Uterus (tissue), 4 donors: ENCODE measurements around the gene PTS. TPM values are rescaled to one million over a fixed set of nuclear protein-coding genes. Genes with fewer than 3 reads are reported as not detected.

Experiments
- DNase-seq, 2 donors: peaks; one replicate each; pipeline ENCODE4 v3.0.0-alpha.2; 2019 to 2020
- H3K27ac ChIP-seq, 2 donors: fragments of 200-600 bp; sonication (generic); 1 replicate in 1 of 2; 2 replicates in 1 of 2; pipeline ENCODE4 v1.5.1; 2016 to 2018
- H3K27me3 ChIP-seq, 2 donors: fragments of 200-600 bp; sonication (generic); one replicate each; pipeline ENCODE4 v1.5.1; 2018 to 2019; ENCODE audit warnings: control low read depth in 1 of 2
- H3K36me3 ChIP-seq, 2 donors: fragments of 200-600 bp; sonication (generic); one replicate each; pipeline ENCODE4 v1.5.1; 2019; ENCODE audit warnings: control low read depth in 1 of 2
- H3K4me1 ChIP-seq, 2 donors: fragments of 200-600 bp; sonication (generic); one replicate each; pipeline ENCODE4 v1.5.1; 2018 to 2019; ENCODE audit warnings: control low read depth in 1 of 2
- H3K4me3 ChIP-seq, 2 donors: fragments of 200-600 bp; sonication (generic); 1 replicate in 1 of 2; 2 replicates in 1 of 2; pipeline ENCODE4 v1.5.1; 2018 to 2019; ENCODE audit warnings: mild to moderate bottlenecking in 1 of 2
- H3K9me3 ChIP-seq, 2 donors: fragments of 200-600 bp; sonication (generic); one replicate each; pipeline ENCODE4 v1.5.1; 2019; ENCODE audit warnings: control low read depth in 1 of 2
- POLR2A ChIP-seq, 2 donors: fragments of 450-650 bp; IDR thresholded peaks; one replicate each; pipeline ENCODE4 v1.6.1; 2016; ENCODE audit warnings: antibody characterized with exemption in 2 of 2, mild to moderate bottlenecking in 1 of 2, moderate library complexity in 1 of 2
- intact Hi-C: fragments of 100-400 bp; cut with DNase I; formaldehyde crosslinking; loops from one replicate; pipeline ENCODE4 v1.15.1; 2023; ENCODE audit warnings: low total_unique reads
- total RNA-seq, 4 donors: library from RNA; depleted of rRNA in 3 of 4; stranded (reverse); fragments of >200 nt in 3 of 4; gene quantifications; one replicate each; pipeline versions ENCODE4 v1.1.0 to v1.2.4, GENCODE V29; 2014 to 2023
- TF ChIP-seq, protein P1 (sequence below), 4 experiments: fragments of 200-600 bp in 2 of 4; fragments of 450-650 bp in 2 of 4; sonication (generic) in 2 of 4; IDR thresholded peaks; one replicate each; pipeline ENCODE4 v1.5.1; 2016 to 2019; ENCODE audit warnings: antibody characterized with exemption in 4 of 4, mild to moderate bottlenecking in 2 of 4, moderate library complexity in 1 of 4
- donor health status: DM: yes; HTN: yes; CAD: no.

The PTS gene
- total RNA-seq, 4 donors from 2014 or later = 15.9 to 43.5 (median 35.4) TPM

DNA sequence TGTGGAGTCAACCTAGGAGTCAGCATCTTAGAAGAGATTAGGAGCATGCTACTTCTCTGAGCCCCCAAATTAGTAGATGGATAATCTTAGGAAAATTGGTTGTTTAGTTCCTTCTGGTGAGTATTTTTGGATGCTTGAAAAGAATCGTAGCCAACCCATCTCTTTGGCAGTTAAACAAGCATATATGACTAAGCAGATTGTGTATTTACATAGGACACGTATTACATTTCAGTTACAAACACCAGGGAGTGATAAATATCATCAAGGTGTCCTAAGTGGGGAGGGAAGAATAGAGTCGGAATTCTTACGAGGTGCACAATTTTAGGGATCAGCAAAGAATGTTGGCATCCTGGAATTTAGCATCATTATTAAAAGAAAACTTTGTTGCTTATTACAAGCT is 21.0 kb downstream of the PTS start:
- DNase-seq = no peak
- H3K27me3 ChIP-seq = no peaks in the 10 kb centered on the region
- H3K36me3 ChIP-seq = no peaks in the 10 kb centered on the region
- no peak for TF ChIP-seq POLR2A (IDR thresholded peaks at IDR 0.05)
- TF ChIP-seq, protein P1, sequence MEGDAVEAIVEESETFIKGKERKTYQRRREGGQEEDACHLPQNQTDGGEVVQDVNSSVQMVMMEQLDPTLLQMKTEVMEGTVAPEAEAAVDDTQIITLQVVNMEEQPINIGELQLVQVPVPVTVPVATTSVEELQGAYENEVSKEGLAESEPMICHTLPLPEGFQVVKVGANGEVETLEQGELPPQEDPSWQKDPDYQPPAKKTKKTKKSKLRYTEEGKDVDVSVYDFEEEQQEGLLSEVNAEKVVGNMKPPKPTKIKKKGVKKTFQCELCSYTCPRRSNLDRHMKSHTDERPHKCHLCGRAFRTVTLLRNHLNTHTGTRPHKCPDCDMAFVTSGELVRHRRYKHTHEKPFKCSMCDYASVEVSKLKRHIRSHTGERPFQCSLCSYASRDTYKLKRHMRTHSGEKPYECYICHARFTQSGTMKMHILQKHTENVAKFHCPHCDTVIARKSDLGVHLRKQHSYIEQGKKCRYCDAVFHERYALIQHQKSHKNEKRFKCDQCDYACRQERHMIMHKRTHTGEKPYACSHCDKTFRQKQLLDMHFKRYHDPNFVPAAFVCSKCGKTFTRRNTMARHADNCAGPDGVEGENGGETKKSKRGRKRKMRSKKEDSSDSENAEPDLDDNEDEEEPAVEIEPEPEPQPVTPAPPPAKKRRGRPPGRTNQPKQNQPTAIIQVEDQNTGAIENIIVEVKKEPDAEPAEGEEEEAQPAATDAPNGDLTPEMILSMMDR (IDR thresholded peaks at IDR 0.05) = no peak
- H3K4me3 ChIP-seq = no peak overlapping the region
- intact Hi-C loops = no loop called here
- H3K9me3 ChIP-seq = no peaks in the 10 kb centered on the region
- H3K27ac ChIP-seq = no peak overlapping the region
- no peaks in the 10 kb centered on the region for H3K4me1 ChIP-seq

DNA sequence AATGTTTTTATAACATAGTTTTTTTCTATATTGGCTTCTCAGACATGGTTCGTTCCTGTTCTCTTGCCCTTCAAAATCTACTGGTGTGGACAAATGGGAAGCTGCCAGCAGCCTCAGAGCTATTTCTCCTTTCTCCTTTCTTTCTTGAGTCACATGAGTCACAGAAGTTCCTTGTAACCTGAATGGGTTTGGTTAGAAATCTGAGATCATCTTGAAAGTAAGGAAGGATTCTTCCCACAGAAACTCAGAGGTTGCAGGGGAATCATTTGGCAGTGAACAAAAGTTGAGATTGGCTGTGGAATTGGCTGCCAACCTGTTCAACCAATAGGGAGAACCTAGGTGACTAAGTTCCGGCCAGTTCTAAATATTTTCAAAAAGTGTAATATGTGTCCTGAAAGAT is 22.0 kb downstream of the PTS start:
- intact Hi-C loops = no loop called here
- H3K27ac ChIP-seq = no peak overlapping the region
- no peaks in the 10 kb centered on the region for H3K27me3 ChIP-seq
- H3K9me3 ChIP-seq = no peaks in the 10 kb centered on the region
- no peaks in the 10 kb centered on the region for H3K36me3 ChIP-seq
- H3K4me3 ChIP-seq = no peak overlapping the region
- H3K4me1 ChIP-seq = no peaks in the 10 kb centered on the region
- no peak for DNase-seq
- TF ChIP-seq, protein P1 (IDR thresholded peaks at IDR 0.05) = no peak
- no peak for TF ChIP-seq POLR2A (IDR thresholded peaks at IDR 0.05)

DNA sequence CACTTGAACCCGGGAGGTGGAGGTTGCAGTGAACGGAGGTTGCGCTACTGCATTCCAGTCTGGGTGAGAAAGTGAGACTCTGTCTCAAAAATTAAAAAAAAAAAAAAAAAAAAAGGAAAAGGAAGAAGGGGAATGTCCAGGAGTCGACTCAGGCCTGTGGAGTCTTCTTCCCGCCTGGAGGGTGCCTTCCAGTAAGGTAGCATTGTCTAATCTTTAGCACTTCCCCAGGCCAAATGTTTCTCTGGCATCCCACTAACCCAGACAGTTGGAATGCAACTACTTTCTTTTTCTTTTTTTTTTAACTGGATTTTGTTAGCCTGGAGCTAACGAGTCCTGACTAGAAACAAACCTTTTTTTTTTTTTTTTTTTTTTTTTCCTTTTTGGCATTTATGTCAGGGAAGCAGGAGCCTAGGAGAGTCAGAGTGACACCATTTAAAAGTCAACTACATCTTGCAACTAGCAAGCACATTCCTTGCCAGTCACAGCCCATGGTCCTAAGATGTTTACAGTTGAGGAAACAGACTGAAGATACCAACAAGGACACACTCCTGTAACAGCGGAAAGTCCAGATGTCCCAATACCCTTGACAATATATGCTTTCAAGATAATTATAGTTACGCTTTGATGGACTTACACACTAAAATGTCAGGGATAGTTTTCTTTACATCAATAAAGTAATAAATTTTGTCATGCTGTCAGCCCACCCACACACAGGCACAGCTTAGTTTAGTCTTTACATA is 23.8 kb downstream of the PTS start:
- intact Hi-C loops = no loop called here
- Histone ChIP-seq H3K27me3 (no peaks in the 10 kb centered on the region), H3K4me1 (no peaks in the 10 kb centered on the region), H3K9me3 (no peaks in the 10 kb centered on the region), H3K36me3 (no peaks in the 10 kb centered on the region), H3K27ac (no peak overlapping the region), H3K4me3 (no peak overlapping the region)
- no peak for DNase-seq
- TF ChIP-seq, protein P1 (IDR thresholded peaks at IDR 0.05) = no peak
- TF ChIP-seq POLR2A (IDR thresholded peaks at IDR 0.05) = no peak

DNA sequence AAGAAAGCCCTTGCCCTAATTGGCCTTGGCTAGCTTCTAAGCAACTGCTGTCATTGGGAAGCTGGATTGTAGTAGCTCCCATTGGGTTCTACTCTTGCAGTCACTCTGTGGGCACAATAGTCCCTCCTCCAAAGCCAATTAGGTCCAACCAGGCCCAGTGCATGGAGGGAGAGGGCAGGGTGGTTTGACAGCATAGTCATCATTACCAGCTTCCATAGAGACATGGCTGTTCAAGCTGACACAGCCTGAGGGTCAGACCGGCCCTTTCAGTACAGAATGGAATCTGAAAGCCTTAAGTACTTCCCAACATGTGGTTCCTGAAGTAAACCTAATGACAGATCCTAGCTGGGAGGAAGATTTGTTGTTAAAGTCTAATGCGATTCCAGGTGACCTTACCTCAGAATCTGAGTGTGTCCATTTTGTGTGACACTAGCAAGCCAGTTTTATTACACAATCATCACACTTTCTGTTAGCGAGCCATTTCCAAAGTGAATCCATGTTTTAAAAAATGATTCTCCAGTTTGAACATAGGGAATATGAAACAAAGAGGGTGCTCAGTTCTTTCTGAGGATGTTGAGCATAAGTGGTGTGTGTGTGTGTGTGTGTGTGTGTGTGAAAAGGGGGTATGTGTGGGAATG is 27.5 kb downstream of the PTS start:
- TF ChIP-seq, protein P1 (IDR thresholded peaks at IDR 0.05) = no peak
- TF ChIP-seq POLR2A (IDR thresholded peaks at IDR 0.05) = no peak
- H3K27me3 ChIP-seq = no peaks in the 10 kb centered on the region
- intact Hi-C loops = no loop called here

DNA sequence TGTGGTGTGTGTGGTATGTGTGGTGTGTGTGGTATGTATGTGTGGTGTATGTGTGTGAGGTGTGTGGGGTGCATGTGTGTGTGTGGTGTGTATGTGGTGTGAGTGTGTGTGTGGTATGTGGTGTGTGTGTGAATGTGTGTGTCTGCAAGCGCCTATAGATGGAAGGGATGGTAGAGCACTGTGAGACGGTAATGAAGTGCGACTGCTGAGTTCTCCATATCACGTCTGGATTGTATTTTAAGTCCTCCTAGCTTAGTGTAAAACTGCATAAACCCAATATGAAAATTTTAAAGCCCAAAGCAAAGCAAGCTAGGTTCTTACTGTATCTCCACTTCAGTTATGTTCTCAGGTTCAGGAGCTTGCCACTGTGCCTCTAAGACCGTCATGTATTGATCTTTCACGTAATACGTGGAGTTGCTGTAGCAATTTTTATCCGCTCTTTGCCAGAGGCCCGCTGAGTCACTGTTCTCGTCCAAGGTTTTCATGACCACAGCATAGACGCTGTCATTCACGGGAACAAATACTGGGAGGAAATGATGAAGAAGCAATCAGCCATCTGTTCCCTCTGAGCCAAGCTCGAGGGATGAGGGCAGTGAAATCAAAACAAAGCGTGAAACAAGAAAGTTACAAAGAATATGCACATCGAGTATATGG is 29.0 kb downstream of the PTS start:
- TF ChIP-seq POLR2A (IDR thresholded peaks at IDR 0.05) = no peak
- Histone ChIP-seq H3K4me1 (no peaks in the 10 kb centered on the region), H3K27ac (no peak overlapping the region), H3K9me3 (no peaks in the 10 kb centered on the region), H3K36me3 (no peaks in the 10 kb centered on the region), H3K27me3 (no peaks in the 10 kb centered on the region), H3K4me3 (no peak overlapping the region)
- intact Hi-C loops = no loop called here
- DNase-seq = no peak

More for the DNA sequence above, 27.5 kb downstream of the PTS start:
- Histone ChIP-seq H3K36me3 (no peaks in the 10 kb centered on the region), H3K4me1 (no peaks in the 10 kb centered on the region), H3K4me3 (no peak overlapping the region), H3K27ac (no peak overlapping the region), H3K9me3 (no peaks in the 10 kb centered on the region)
- DNase-seq = no peak
